Measurements from ENCODE around the gene OR4E2.
"Not testable (repeated sequence)": the region's sequence is repeated elsewhere in the genome, so short reads cannot be mapped to it uniquely, and the experiment has no call there.

The OR4E2 gene, protein sequence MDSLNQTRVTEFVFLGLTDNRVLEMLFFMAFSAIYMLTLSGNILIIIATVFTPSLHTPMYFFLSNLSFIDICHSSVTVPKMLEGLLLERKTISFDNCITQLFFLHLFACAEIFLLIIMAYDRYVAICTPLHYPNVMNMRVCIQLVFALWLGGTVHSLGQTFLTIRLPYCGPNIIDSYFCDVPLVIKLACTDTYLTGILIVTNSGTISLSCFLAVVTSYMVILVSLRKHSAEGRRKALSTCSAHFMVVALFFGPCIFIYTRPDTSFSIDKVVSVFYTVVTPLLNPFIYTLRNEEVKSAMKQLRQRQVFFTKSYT

DNA sequence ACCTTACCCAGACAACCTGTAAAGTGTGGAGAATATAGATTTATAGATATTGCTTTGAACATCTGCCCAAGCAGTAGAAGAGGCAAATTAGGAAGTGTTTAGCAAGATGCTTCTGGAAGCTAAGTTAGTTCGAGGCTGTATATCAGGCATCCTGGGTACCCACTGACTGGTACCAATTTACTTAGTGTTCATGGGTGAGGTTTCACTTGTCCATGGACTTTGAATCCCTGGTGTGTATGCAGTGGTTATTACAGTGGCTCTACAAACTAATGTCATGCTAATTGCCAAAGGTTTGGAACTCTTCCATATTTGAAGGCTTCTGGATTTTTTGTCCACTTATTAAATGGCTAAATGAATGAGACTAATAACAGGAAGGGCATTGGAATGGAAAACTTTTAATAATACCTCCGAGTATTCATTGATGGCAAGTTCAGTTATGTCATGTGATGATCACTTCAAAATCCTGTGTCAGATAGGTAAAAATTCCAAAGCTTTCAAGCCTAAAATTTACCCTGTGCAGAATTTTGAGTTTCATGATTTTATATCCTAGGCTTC lies at the start of gene OR4E2:
Gene OR4E2 (plus strand): TSS at position 505 of the 555 bp plus-strand sequence. CDS start 11,248 bp downstream, outside the sequence.
- no peak for DNase-seq (ENCODE audit: low spot score)

GRCh38 chr14:21612324-21612723 lies 41.3 kb upstream of the OR4E2 start:
- no peak for DNase-seq (ENCODE audit: low spot score)

GRCh38 chr14:21614240-21614639 lies 39.4 kb upstream of the OR4E2 start:
- DNase-seq (ENCODE audit: low spot score): no peak

- DNase-seq (ENCODE audit: low spot score): no peak
Measured at GRCh38 chr14:21617614-21618013, 36.0 kb upstream of the OR4E2 start.

DNA sequence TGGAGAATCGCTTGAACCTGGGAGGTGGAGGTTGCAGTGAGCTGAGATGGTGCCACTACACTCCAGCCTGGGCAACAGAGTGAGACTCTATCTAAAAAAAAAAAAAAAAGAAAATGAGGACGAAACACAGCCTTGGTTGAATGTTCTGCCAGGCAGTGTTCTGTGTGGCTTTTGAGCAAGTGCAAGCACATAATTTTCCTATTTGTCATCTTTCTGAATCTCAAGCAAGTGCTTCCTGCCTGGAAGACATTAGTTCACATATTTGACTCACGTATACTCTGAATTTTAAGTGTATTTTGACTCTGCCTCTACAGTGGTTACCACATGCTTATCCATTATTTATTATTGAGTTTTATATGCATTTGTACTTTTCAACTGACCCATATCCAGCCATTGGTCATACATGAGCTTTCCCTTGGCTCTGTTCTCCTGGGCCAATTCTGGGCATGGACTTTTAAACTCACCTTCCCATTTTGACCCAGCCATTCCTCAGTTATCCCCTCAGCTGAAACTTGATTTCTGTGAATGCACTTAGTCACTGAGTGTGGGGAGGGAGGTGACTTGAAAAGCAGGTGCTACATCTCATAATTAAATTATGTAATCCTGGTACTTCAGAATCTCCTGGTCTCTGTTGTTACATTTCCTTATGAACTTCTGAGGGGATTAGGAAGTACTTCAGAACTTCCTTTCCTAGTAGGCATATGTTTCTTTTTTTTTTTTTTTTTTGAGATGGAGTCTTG lies 27.0 kb upstream of the OR4E2 start:
- DNase-seq (ENCODE audit: low spot score): no peak

- DNase-seq (ENCODE audit: low spot score): not testable (repeated sequence)
Measured at GRCh38 chr14:21630503-21630902, 23.1 kb upstream of the OR4E2 start.

GRCh38 chr14:21631084-21631483 lies 22.6 kb upstream of the OR4E2 start:
- DNase-seq (ENCODE audit: low spot score): no peak

DNA sequence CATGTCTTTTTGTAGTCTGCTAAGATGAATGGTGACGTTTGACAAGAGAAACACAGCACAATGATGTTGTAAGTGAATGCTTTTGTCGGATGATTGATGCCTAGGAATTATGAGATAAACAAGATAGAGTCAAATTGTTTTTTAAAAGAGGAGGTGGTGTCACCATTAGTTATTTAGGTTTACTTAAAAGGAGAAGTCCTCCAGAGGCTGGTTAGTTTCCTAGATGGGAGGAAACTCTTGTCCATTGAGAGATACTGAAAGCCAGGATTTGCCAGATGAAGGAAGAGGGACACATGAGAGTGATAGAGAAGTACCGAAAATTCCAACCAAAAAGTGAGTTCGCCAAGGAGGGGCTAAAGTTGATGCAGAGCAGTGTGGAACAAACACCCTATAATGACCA lies 18.8 kb upstream of the OR4E2 start, which contains the start of gene OR10G2:
Gene OR10G2 (minus strand): TSS at position 101 of the 400 bp plus-strand sequence. CDS start 98 bp downstream, at position 3.
- DNase-seq (ENCODE audit: low spot score): no peak

DNA sequence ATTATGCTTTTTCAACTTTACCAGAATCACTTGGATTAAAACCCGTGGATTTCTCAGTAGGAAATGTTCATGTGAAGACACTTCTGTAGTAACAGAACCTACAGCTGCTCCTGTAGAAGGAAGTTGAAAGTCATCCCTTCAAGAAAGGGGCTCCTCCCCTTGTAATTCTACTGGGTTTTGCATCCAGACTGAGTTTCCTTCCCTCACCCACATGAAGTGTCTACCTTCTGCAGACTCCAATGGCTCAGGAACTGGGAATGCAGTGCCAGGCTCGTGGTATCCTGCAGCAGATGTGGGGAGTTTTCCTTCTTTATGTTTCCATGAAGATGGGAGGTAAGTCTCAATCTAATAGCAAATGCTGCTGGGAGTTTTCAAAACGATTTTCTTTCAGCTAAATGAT lies 11.0 kb upstream of the OR4E2 start:
- no peak for DNase-seq (ENCODE audit: low spot score)

GRCh38 chr14:21643407-21643806 lies 10.2 kb upstream of the OR4E2 start:
- no peak for DNase-seq (ENCODE audit: low spot score)

DNA sequence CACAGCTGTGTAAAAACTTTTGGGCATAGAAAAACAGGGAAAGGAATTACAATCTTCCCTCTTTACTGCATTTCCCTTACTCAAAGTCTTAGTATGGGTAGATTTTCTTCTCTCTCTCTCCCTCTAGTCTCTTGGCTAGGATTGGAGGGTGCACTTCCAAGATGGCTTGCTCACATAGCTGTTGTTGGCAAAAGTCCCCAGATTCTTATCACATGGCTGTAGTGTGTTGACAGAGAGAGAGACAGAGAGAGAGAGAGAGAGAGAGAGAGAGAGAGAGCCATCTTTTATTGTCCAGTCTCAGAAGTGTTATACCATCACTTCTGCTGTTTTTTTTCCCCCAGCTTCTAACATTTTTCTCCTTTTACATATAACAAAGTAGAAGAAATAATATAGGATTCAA lies 6.3 kb upstream of the OR4E2 start:
- no peak for DNase-seq (ENCODE audit: low spot score)

GRCh38 chr14:21652209-21652808 lies 1.3 kb upstream of the OR4E2 start:
- no peak for DNase-seq (ENCODE audit: low spot score)

DNA sequence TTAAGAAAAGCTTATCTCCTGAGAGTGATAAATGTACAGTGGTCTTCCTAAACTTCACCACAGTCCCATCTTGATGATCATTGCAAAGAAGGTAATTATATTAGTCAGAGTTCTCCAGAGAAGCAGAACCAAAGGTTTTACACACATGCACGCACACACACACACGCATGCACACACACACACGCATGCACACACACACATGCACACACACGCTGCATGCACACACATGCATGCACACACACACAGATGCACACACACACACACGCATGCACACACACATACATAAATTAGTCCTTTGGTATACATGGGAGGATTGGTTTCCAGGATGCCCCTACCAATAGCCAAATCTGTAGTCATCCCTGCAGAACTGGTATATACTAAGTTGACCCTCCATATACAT lies 580 bp downstream of the OR4E2 start:
- DNase-seq (ENCODE audit: low spot score): no peak

- DNase-seq (ENCODE audit: low spot score): no peak
Measured at GRCh38 chr14:21656980-21657379, 3.3 kb downstream of the OR4E2 start.

- DNase-seq (ENCODE audit: low spot score): no peak
Measured at GRCh38 chr14:21668377-21668776, 14.7 kb downstream of the OR4E2 start.

DNA sequence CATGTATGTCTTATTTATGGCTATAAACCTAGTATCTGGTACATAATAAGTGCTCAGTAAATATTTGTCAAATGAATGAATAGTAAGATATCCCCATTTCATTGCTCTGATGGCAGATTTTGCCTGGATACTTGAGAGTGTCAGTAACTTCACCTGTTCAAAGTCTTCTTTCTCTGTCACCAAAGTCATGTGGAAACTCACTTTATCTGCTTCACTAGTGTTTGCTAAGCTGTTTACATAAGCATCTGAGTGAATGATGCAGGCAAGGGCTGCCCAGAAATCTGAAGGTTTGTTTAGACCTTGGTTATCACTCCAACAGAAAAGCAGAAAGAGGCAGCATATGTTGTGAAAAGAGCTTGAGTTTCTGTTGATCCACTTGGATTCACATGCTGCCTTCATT lies 15.6 kb downstream of the OR4E2 start:
- no peak for DNase-seq (ENCODE audit: low spot score)

DNA sequence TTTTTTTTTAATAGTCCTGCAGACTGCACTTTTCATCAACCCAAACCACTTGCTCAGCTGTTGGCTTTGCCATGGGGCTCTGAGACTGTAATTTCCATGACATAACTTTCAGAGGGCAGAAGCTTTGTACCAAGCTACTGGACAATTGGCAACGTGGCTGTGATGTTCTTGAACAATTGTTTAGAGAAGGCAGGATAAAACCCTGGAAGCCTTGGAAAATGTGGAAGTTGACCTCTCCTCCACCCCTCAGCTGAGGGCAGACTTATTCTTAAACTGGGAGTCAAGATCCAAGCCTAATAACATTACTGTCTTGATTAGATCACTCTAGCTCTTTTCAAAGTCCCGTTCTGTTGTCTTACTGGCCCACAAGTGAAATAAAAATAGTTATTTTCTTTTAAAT lies 17.7 kb downstream of the OR4E2 start:
- DNase-seq (ENCODE audit: low spot score): no peak

DNA sequence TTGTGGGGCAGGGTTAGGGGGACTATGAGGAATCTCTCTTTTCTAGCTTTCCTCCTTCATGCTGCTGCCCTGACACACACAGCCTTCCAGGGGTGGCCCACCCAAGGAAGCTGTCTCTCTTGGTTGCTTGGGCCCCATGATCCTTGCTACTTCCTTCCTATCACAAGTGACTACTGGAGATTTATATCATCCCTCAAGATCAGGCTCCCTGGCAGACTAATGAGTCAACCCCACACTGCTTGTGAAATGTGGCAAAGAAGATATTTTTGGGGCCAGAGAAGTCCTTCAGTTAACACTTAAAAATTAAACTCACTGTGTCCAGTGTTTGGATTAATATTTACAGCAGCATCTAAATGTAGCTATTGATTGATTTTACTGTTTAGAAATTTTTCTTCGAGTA lies 18.5 kb downstream of the OR4E2 start:
- DNase-seq (ENCODE audit: low spot score): no peak

DNA sequence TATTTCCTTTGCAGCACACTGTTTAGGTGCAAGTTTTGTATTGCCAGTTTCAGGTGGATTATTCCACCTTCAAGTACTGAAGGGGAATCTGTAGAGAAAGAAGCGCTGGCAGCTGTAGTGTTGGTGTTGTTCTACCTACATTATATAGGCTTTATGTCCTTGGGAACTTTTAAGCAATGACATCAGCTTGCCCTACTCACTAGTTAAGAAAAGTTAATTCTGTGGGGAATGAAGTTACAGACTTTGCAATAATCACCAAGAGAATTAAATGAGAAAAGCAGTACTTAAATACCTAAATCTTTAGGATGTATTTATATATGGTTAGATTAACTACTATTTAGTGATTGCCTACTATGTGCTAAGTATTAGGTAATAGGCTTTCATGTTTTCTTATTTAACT lies 20.1 kb downstream of the OR4E2 start, which contains the start of gene OR4E1:
Gene OR4E1 (minus strand): TSS at position 101 of the 400 bp plus-strand sequence. CDS start 2,883 bp downstream, outside the sequence.
- DNase-seq (ENCODE audit: low spot score): no peak

DNA sequence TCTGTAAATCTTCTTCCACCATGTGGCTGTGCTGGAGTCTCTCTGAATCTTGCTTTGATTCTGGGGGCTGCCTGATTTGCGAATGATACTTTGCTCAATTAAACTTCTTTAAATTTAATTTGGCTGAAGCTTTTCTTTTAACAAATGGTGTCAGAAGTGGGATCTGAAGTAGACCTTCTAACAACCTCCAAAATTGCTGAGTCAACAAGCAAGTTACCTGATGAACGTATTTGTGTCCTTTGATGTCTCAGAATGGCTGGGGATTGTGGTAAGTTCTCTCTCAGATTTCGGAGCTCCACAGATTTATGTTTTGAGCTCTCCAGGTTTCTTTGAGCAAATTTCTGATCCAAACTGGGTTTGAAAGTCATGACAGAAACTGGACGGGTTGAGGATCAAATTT lies 21.9 kb downstream of the OR4E2 start:
- DNase-seq (ENCODE audit: low spot score): no peak

DNA sequence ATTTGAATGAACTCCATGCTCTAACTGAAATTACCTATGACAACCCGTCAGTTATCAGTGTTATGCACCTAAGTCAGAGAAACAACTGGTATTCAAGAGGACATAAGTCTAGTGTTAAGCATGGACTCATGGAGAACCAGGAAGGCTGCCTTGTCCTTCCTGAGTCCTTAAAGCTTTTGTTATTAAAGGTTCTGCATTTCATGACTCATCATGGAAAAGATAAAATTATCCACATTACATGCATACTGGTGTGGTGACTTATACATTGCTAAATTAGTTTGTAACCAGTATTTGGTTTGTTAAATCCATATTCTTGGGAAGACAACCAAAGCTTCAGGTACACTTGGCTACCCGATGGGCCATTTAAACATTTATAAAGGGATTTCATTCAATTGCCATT lies 26.4 kb downstream of the OR4E2 start:
- DNase-seq (ENCODE audit: low spot score): no peak

GRCh38 chr14:21686468-21686867 lies 32.8 kb downstream of the OR4E2 start:
- no peak for DNase-seq (ENCODE audit: low spot score)

- DNase-seq (ENCODE audit: low spot score): no peak
Measured at GRCh38 chr14:21694425-21694824, 40.8 kb downstream of the OR4E2 start.
